K562 (cell line): Measurements from ENCODE around the gene TNPO3. TPM values are rescaled to one million over a fixed set of nuclear protein-coding genes. Genes with fewer than 3 reads are reported as not detected.

Experiments
- ATF3 ChIP-seq, 2 experiments: fragments of 450-650 bp in 1 of 2; sonication (generic) in 1 of 2; formaldehyde crosslinking in 1 of 2; IDR thresholded peaks in 1 of 2; conservative IDR thresholded peaks in 1 of 2; 2 replicates each; pipeline versions ENCODE4 v1.6.1 to v1.8.1; 2016 to 2023; ENCODE audit warnings: mild to moderate bottlenecking in 2 of 2, moderate library complexity in 2 of 2, inconsistent platforms in 1 of 2, missing genetic modification reagents in 1 of 2
- CBX3 ChIP-seq, 2 experiments: IDR thresholded peaks; 1 replicate in 1 of 2; 2 replicates in 1 of 2; pipeline ENCODE4 v1.6.1; 2012; ENCODE audit warnings: inconsistent platforms in 2 of 2, low read length in 2 of 2, borderline replicate concordance in 1 of 2, control low read depth in 1 of 2
- CTBP1 ChIP-seq: fragments of 450-650 bp; IDR thresholded peaks from 2 replicates; pipeline ENCODE4 v1.6.1; 2016; ENCODE audit warnings: borderline replicate concordance
- KLF1 ChIP-seq: fragments of 450-650 bp; IDR thresholded peaks from 2 replicates; pipeline ENCODE4 v1.6.1; 2016; ENCODE audit warnings: missing genetic modification characterization, missing compliant biosample characterization
- RAD21 ChIP-seq, 2 experiments: fragments of 250-450 bp in 1 of 2; fragments of 450-650 bp in 1 of 2; sonication (Bioruptor Pico) in 1 of 2; formaldehyde crosslinking in 1 of 2; IDR thresholded peaks in 1 of 2; conservative IDR thresholded peaks in 1 of 2; 2 replicates each; pipeline versions ENCODE4 v1.4.0 to v1.8.0; 2020 to 2022; ENCODE audit warnings: mild to moderate bottlenecking in 2 of 2, moderate library complexity in 1 of 2
- XRCC4 ChIP-seq: IDR thresholded peaks from one replicate; pipeline ENCODE4 v1.6.1; 2011; ENCODE audit not compliant: insufficient read depth, insufficient read length; ENCODE audit errors: extremely low read depth
- ZFPM2 ChIP-seq: fragments of 250-450 bp; sonication (Bioruptor Pico); IDR thresholded peaks from 2 replicates; pipeline ENCODE4 v1.5.1; 2022; ENCODE audit warnings: mild to moderate bottlenecking
- polyA plus RNA-seq, 8 experiments: library from polyadenylated mRNA; depleted of rRNA in 4 of 8; stranded (reverse) in 5 of 8; unstranded in 3 of 8; fragments of >200 nt; fragmentation: Nextera tagmentation in 2 of 8; fragmentation: Illumina TruSeq in 1 of 8; extraction: Ambion mirVana in 2 of 8; extraction: Trizol in 1 of 8; gene quantifications; 2 replicates each; pipeline versions ENCODE4 v1.2.1 to v1.2.3, GENCODE V29; 2011 to 2014; ENCODE audit warnings: inconsistent platforms in 1 of 8, missing spikeins in 1 of 8
- total RNA-seq, 7 experiments: library from RNA; depleted of rRNA in 6 of 7; stranded (reverse); fragments of >200 nt in 6 of 7; fragmentation: Illumina TruSeq in 2 of 7; extraction: Trizol in 2 of 7; gene quantifications; 2 replicates each; pipeline versions ENCODE4 v1.2.1 to v1.2.3, GENCODE V29; 2011 to 2021; ENCODE audit warnings: low replicate concordance in 1 of 7
- TF ChIP-seq, protein P1 (sequence below): IDR thresholded peaks from 2 replicates; pipeline ENCODE4 v1.6.1; 2011; ENCODE audit warnings: borderline replicate concordance, low read depth, mild to moderate bottlenecking, moderate library complexity, low read length; ENCODE audit not compliant: insufficient read depth, poor library complexity, severe bottlenecking
- TF ChIP-seq, protein P2 (sequence below), 2 experiments: fragments of 450-650 bp; formaldehyde crosslinking in 1 of 2; IDR thresholded peaks; 2 replicates each; pipeline versions ENCODE4 v1.4.0 to v1.6.1; 2014 to 2020; ENCODE audit warnings: mild to moderate bottlenecking in 2 of 2, borderline replicate concordance in 1 of 2, low read depth in 1 of 2

Gene TNPO3
- total and polyA plus RNA-seq, 9 of the 15 experiments (the other 6 are each of a cell fraction or from before 2014, with no cell fraction given) = 35.8 to 125 (median 110) TPM

DNA sequence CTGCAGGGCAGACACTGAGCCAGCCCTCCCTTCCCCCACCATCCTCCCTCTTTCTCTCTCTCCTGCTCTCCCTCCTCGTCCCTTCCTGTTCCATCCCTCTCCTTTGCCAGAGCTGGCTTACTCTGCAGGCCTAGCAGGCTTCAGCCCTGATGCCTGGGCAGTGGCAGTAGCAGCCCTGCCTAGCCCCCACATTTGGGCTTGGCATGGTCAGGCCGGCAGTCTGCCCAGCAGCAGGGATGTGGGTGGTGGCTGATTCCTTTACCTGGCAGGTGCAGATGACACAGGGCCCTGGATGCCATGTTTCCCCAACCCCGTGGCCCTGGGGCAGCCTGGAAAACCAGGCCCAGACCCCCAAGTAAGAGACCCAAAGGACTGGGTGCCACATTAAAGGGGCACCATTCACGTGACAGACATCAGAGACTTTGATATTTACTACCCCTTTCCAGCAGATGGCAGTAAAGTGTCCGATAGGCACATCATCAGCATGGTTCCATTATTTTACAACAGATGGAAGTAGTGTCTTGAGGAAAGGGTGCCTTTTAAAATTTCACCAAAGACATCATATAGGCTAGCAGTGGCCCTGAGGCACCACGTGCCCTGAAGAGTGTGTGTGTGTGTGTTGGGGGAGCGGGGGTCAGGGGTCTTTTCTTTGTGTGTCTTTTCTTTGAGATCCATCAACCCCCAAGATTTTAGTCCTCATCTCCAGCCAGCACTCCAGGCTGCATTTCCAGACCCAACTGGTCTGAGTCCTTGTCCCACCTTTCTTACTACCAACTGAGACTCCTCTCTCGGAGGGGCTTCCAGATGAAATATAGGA lies 150.3 kb downstream of the TNPO3 start (continued):
- TF ChIP-seq, protein P1, sequence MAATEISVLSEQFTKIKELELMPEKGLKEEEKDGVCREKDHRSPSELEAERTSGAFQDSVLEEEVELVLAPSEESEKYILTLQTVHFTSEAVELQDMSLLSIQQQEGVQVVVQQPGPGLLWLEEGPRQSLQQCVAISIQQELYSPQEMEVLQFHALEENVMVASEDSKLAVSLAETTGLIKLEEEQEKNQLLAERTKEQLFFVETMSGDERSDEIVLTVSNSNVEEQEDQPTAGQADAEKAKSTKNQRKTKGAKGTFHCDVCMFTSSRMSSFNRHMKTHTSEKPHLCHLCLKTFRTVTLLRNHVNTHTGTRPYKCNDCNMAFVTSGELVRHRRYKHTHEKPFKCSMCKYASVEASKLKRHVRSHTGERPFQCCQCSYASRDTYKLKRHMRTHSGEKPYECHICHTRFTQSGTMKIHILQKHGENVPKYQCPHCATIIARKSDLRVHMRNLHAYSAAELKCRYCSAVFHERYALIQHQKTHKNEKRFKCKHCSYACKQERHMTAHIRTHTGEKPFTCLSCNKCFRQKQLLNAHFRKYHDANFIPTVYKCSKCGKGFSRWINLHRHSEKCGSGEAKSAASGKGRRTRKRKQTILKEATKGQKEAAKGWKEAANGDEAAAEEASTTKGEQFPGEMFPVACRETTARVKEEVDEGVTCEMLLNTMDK = peak; percentile 46
- TF ChIP-seq RAD21 (CRISPR knock-in tag; conservative IDR thresholded peaks at IDR 0.05 in 1 of 2, IDR thresholded peaks at IDR 0.05 in 1 of 2) = peak; percentile 60 to 79
- no peak for TF ChIP-seq ZFPM2 (CRISPR knock-in tag)
- TF ChIP-seq XRCC4 = no peak
- 0 out of 3 replicates have a peak, but pooled peaks of 1 of the 2 experiments have one; percentile 43 for TF ChIP-seq CBX3 (IDR thresholded peaks at IDR 0.05; ENCODE audit: borderline replicate concordance in 1 of 2, low read length in 2 of 2)
- TF ChIP-seq KLF1 (tag) = no peak
- TF ChIP-seq CTBP1 = no peak
- TF ChIP-seq, protein P2, sequence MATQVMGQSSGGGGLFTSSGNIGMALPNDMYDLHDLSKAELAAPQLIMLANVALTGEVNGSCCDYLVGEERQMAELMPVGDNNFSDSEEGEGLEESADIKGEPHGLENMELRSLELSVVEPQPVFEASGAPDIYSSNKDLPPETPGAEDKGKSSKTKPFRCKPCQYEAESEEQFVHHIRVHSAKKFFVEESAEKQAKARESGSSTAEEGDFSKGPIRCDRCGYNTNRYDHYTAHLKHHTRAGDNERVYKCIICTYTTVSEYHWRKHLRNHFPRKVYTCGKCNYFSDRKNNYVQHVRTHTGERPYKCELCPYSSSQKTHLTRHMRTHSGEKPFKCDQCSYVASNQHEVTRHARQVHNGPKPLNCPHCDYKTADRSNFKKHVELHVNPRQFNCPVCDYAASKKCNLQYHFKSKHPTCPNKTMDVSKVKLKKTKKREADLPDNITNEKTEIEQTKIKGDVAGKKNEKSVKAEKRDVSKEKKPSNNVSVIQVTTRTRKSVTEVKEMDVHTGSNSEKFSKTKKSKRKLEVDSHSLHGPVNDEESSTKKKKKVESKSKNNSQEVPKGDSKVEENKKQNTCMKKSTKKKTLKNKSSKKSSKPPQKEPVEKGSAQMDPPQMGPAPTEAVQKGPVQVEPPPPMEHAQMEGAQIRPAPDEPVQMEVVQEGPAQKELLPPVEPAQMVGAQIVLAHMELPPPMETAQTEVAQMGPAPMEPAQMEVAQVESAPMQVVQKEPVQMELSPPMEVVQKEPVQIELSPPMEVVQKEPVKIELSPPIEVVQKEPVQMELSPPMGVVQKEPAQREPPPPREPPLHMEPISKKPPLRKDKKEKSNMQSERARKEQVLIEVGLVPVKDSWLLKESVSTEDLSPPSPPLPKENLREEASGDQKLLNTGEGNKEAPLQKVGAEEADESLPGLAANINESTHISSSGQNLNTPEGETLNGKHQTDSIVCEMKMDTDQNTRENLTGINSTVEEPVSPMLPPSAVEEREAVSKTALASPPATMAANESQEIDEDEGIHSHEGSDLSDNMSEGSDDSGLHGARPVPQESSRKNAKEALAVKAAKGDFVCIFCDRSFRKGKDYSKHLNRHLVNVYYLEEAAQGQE (IDR thresholded peaks at IDR 0.05; ENCODE audit: borderline replicate concordance) = peak; percentile 64; the same call in 1 of the 2 replicates
- TF ChIP-seq, protein P2 (CRISPR knock-in tag; IDR thresholded peaks at IDR 0.05; ENCODE audit: low read depth) = no peak
- TF ChIP-seq ATF3 (IDR thresholded peaks at IDR 0.05) = no peak
- peak; percentile 61; the same call in 1 of the 2 replicates for TF ChIP-seq ATF3 (CRISPR knock-in tag; conservative IDR thresholded peaks at IDR 0.05)
